NB4 (cell line): ENCODE data around the gene CDH4.

Source experiments
- CTCF ChIP-seq: IDR thresholded peaks from one replicate; pipeline ENCODE4 v1.5.1; 2012; ENCODE audit warnings: low read depth, low read length
- POLR2A ChIP-seq: IDR thresholded peaks from 2 replicates; pipeline ENCODE4 v1.6.1; 2011; ENCODE audit warnings: mild to moderate bottlenecking; ENCODE audit not compliant: insufficient read length; ENCODE audit errors: extremely low read depth

- no peak for TF ChIP-seq CTCF
- no peak for TF ChIP-seq POLR2A
These were observed 621.8 kb downstream of the CDH4 start for GRCh38 chr20:61873651-61874420.
